GM23338 (cell line): ENCODE results near the gene PLEKHG4B. TPM values are rescaled to one million over a fixed set of nuclear protein-coding genes. Genes with fewer than 3 reads are reported as not detected.
A peak's percentile ranks its signal among the peaks of the same experiment; 100 is the strongest.

Experiments
- ATAC-seq: fragments of 200-7000 bp; cut with Tn5 transposase; 3 replicates; pipeline ENCODE4 v1.9.1; 2020
- DNase-seq: peaks from one replicate; pipeline ENCODE4 v3.0.0-alpha.2; 2015; ENCODE audit warnings: low spot score
- H2AFZ ChIP-seq: fragments of 200-600 bp; sonication (generic); 2 replicates; pipeline ENCODE4 v1.8.0; 2016; ENCODE audit warnings: antibody characterized with exemption, mild to moderate bottlenecking, moderate library complexity
- H3F3A ChIP-seq: fragments of 200-600 bp; sonication (generic); replicated peaks from 2 replicates; pipeline ENCODE4 v1.8.0; 2017; ENCODE audit warnings: antibody characterized with exemption, mixed run types, low read depth
- H3K27ac ChIP-seq: fragments of 200-600 bp; sonication (generic); 2 replicates; pipeline ENCODE4 v1.6.1; 2016; ENCODE audit warnings: low read depth
- H3K27me3 ChIP-seq: fragments of 200-600 bp; sonication (generic); 2 replicates; pipeline ENCODE4 v1.8.0; 2016; ENCODE audit warnings: mild to moderate bottlenecking, mixed run types, moderate library complexity; ENCODE audit not compliant: insufficient read depth
- H3K36me3 ChIP-seq: fragments of 200-600 bp; sonication (generic); 2 replicates; pipeline ENCODE4 v1.8.0; 2016; ENCODE audit warnings: mild to moderate bottlenecking; ENCODE audit not compliant: insufficient read depth
- H3K4me1 ChIP-seq: fragments of 200-600 bp; sonication (generic); 2 replicates; pipeline ENCODE4 v1.8.0; 2016; ENCODE audit warnings: mild to moderate bottlenecking, moderate library complexity; ENCODE audit not compliant: insufficient read depth
- H3K4me2 ChIP-seq: fragments of 200-600 bp; sonication (generic); 2 replicates; pipeline ENCODE4 v1.7.1; 2017; ENCODE audit warnings: mixed run types
- H3K4me3 ChIP-seq: fragments of 200-600 bp; sonication (generic); 2 replicates; pipeline ENCODE4 v1.6.1; 2016; ENCODE audit warnings: mixed run types
- H3K79me2 ChIP-seq: fragments of 200-600 bp; sonication (generic); replicated peaks from 2 replicates; pipeline ENCODE4 v1.8.0; 2017; ENCODE audit warnings: mild to moderate bottlenecking; ENCODE audit not compliant: insufficient read depth
- H3K9me2 ChIP-seq: fragments of 200-600 bp; sonication (generic); 2 replicates; pipeline ENCODE4 v1.8.0; 2017; ENCODE audit not compliant: insufficient read depth
- H4K20me1 ChIP-seq: fragments of 200-600 bp; sonication (generic); replicated peaks from 2 replicates; pipeline ENCODE4 v1.8.0; 2017; ENCODE audit warnings: mild to moderate bottlenecking; ENCODE audit not compliant: insufficient read depth
- H3K27ac Mint-ChIP-seq: 2 replicates; pipeline ENCODE4 v1.8.0; 2020; ENCODE audit warnings: inconsistent platforms, mild to moderate bottlenecking, moderate library complexity, mixed read lengths
- H3K27me3 Mint-ChIP-seq: 3 replicates; pipeline ENCODE4 v1.8.0; 2022; ENCODE audit warnings: low read depth, mild to moderate bottlenecking, moderate library complexity, mixed read lengths, inconsistent platforms; ENCODE audit not compliant: insufficient read depth, poor library complexity
- H3K36me3 Mint-ChIP-seq: 3 replicates; pipeline ENCODE4 v1.8.0; 2021; ENCODE audit warnings: low read depth, mild to moderate bottlenecking, inconsistent platforms, moderate library complexity, mixed read lengths
- H3K4me1 Mint-ChIP-seq: 3 replicates; pipeline ENCODE4 v1.8.0; 2020; ENCODE audit warnings: mild to moderate bottlenecking, inconsistent platforms, mixed read lengths
- H3K4me3 Mint-ChIP-seq: 3 replicates; pipeline ENCODE4 v1.8.0; 2021; ENCODE audit warnings: moderate library complexity, mild to moderate bottlenecking, inconsistent platforms, mixed read lengths
- H3K9me3 Mint-ChIP-seq: 3 replicates; pipeline ENCODE4 v1.8.0; 2020; ENCODE audit warnings: moderate library complexity, mild to moderate bottlenecking, inconsistent platforms, mixed read lengths
- CTCF ChIP-seq, 2 experiments: fragments of 200-600 bp in 1 of 2; sonication (generic) in 1 of 2; conservative IDR thresholded peaks; 2 replicates each; pipeline versions ENCODE4 v1.5.1 to v1.6.1; 2016 to 2017; ENCODE audit warnings: antibody characterized with exemption in 2 of 2, low read depth in 2 of 2, mild to moderate bottlenecking in 2 of 2, moderate library complexity in 1 of 2
- ETS1 ChIP-seq: IDR thresholded peaks from 2 replicates; pipeline ENCODE4 v1.6.1; 2016; ENCODE audit warnings: antibody characterized with exemption
- EZH2 ChIP-seq: fragments of 200-600 bp; sonication (generic); IDR thresholded peaks from one replicate; pipeline ENCODE4 v1.8.0; 2017; ENCODE audit warnings: antibody characterized with exemption, mild to moderate bottlenecking, low read depth; ENCODE audit not compliant: unreplicated experiment
- EZH2phosphoT487 ChIP-seq: fragments of 200-600 bp; sonication (generic); IDR thresholded peaks from one replicate; pipeline ENCODE4 v1.8.1; 2018; ENCODE audit warnings: antibody characterized with exemption; ENCODE audit not compliant: unreplicated experiment
- NANOG ChIP-seq: IDR thresholded peaks from 2 replicates; pipeline ENCODE4 v1.6.1; 2016; ENCODE audit warnings: antibody characterized with exemption, borderline replicate concordance
- POLR2AphosphoS5 ChIP-seq: IDR thresholded peaks from 2 replicates; pipeline ENCODE4 v1.6.1; 2016; ENCODE audit warnings: antibody characterized with exemption, low read depth
- STAT1 ChIP-seq: IDR thresholded peaks from one replicate; pipeline ENCODE4 v1.6.1; 2016; ENCODE audit warnings: antibody characterized with exemption; ENCODE audit not compliant: unreplicated experiment
- ZNF114 ChIP-seq: fragments of 250-450 bp; sonication (Bioruptor Pico); IDR thresholded peaks from 2 replicates; pipeline ENCODE4 v1.5.0; 2020; ENCODE audit warnings: mild to moderate bottlenecking, moderate library complexity
- ZNF331 ChIP-seq: fragments of 250-450 bp; sonication (Bioruptor Pico); IDR thresholded peaks from 2 replicates; pipeline ENCODE4 v1.5.0; 2020; ENCODE audit warnings: low read depth, mild to moderate bottlenecking, moderate library complexity
- polyA plus RNA-seq: library from polyadenylated mRNA; unstranded; fragments of >200 nt; fragmentation: Nextera tagmentation; extraction: Ambion mirVana; gene quantifications from 2 replicates; pipeline ENCODE4 v1.2.1, GENCODE V29; 2016
- total RNA-seq: library from RNA; depleted of rRNA; stranded (reverse); fragments of >200 nt; shearing (Covaris generic); gene quantifications from 2 replicates; pipeline ENCODE4 v1.2.3, GENCODE V29; 2014

Gene PLEKHG4B
- total and polyA plus RNA-seq, 2 experiments from 2014 or later, result 33.5 to 54.8 TPM

- H3K4me1 ChIP-seq, result peaks cover 60% of the 10 kb centered on the region
Measured at GRCh38 chr5:127886-128285, 35.9 kb downstream of the PLEKHG4B start.

GRCh38 chr5:128446-128845 is 36.5 kb downstream of the PLEKHG4B start:
- no peaks in the 10 kb centered on the region for H3K27me3 ChIP-seq
- Mint-ChIP-seq H3K27me3 (peaks cover 9% of the 10 kb centered on the region), H3K4me3 (no peak overlapping the region; the same call in 2 of the 3 replicates), H3K27ac (no peak overlapping the region), H3K36me3 (peaks cover 80% of the 10 kb centered on the region), H3K4me1 (peaks cover 72% of the 10 kb centered on the region), H3K9me3 (peaks cover 23% of the 10 kb centered on the region)
- no peaks in the 10 kb centered on the region for H3F3A ChIP-seq
- H3K4me3 ChIP-seq, result no peak overlapping the region
- no peaks in the 10 kb centered on the region; the same call in 1 of the 2 replicates for H3K36me3 ChIP-seq
- no peak overlapping the region for H2AFZ ChIP-seq
- H3K27ac ChIP-seq, result peak overlapping the region; percentile 78; the same call in 1 of the 2 replicates
- H4K20me1 ChIP-seq, result no peaks in the 10 kb centered on the region
- H3K4me2 ChIP-seq, result peak overlapping the region; percentile 47
- DNase-seq, result no peak
- TF ChIP-seq EZH2phosphoT487 (no peak), ZNF331 (CRISPR knock-in tag) (no peak), ZNF114 (no peak), NANOG (no peak), CTCF (conservative IDR thresholded peaks at IDR 0.05; ENCODE audit: low read depth in 2 of 2) (no peak), POLR2AphosphoS5 (no peak)
- no peaks in the 10 kb centered on the region; the same call in 1 of the 2 replicates for H3K9me2 ChIP-seq
- H3K79me2 ChIP-seq, result peaks cover 75% of the 10 kb centered on the region
- ATAC-seq, result no peak
- peaks cover 62% of the 10 kb centered on the region for H3K4me1 ChIP-seq

More at GRCh38 chr5:127886-128285, 35.9 kb downstream of the PLEKHG4B start:
- peaks cover 70% of the 10 kb centered on the region for H3K4me1 Mint-ChIP-seq
- DNase-seq (no peak), ATAC-seq (no peak)
- Histone ChIP-seq H3K4me3 (no peak overlapping the region), H3K4me2 (peak overlapping the region; percentile 47), H3K36me3 (no peaks in the 10 kb centered on the region; the same call in 1 of the 2 replicates), H3K27ac (peak overlapping the region; percentile 27; the same call in 1 of the 2 replicates), H3K79me2 (peaks cover 75% of the 10 kb centered on the region), H3K27me3 (no peaks in the 10 kb centered on the region), H4K20me1 (no peaks in the 10 kb centered on the region), H3K9me2 (no peaks in the 10 kb centered on the region), H3F3A (no peaks in the 10 kb centered on the region), H2AFZ (no peak overlapping the region)
- no peak for TF ChIP-seq EZH2phosphoT487
- TF ChIP-seq POLR2AphosphoS5, result no peak
- TF ChIP-seq ZNF331 (CRISPR knock-in tag), result no peak
- TF ChIP-seq EZH2, result no peak
- no peak for TF ChIP-seq STAT1
- TF ChIP-seq ETS1, result no peak
- H3K4me3 Mint-ChIP-seq, result no peak overlapping the region
- peaks cover 9% of the 10 kb centered on the region for H3K27me3 Mint-ChIP-seq
- peaks cover 80% of the 10 kb centered on the region for H3K36me3 Mint-ChIP-seq
- H3K27ac Mint-ChIP-seq, result no peak overlapping the region
- peaks cover 23% of the 10 kb centered on the region for H3K9me3 Mint-ChIP-seq
